H9 (cell line): ENCODE data around the gene CXXC5. TPM values are rescaled to one million over a fixed set of nuclear protein-coding genes. Genes with fewer than 3 reads are reported as not detected.

Source experiments
- DNase-seq: peaks from one replicate; pipeline ENCODE4 v3.0.0-alpha.2; 2017
- H2AFZ ChIP-seq: one replicate; pipeline ENCODE4 v1.6.1; 2013; ENCODE audit warnings: mild to moderate bottlenecking, low read length, control low read depth, moderate library complexity
- H2AK5ac ChIP-seq: 2 replicates; pipeline ENCODE4 v1.6.1; 2013; ENCODE audit warnings: low read length, control low read depth, mixed read lengths; ENCODE audit not compliant: insufficient read length
- H2BK120ac ChIP-seq: one replicate; pipeline ENCODE4 v1.6.1; 2013; ENCODE audit warnings: low read depth, mild to moderate bottlenecking, low read length, control low read depth, inconsistent platforms; ENCODE audit not compliant: poor library complexity, severe bottlenecking
- H2BK12ac ChIP-seq: 2 replicates; pipeline ENCODE4 v1.6.1; 2013; ENCODE audit warnings: low read length, control low read depth, mixed read lengths, low read depth; ENCODE audit not compliant: insufficient read length
- H2BK15ac ChIP-seq: 2 replicates; pipeline ENCODE4 v1.6.1; 2013; ENCODE audit warnings: low read depth, low read length, control low read depth
- H2BK20ac ChIP-seq: one replicate; pipeline ENCODE4 v1.6.1; 2013; ENCODE audit warnings: low read depth, mild to moderate bottlenecking, low read length, control low read depth, inconsistent platforms; ENCODE audit not compliant: poor library complexity, severe bottlenecking
- H2BK5ac ChIP-seq: 2 replicates; pipeline ENCODE4 v1.6.1; 2013; ENCODE audit warnings: low read length, control low read depth, mixed read lengths; ENCODE audit not compliant: insufficient read length
- H3K14ac ChIP-seq: 2 replicates; pipeline ENCODE4 v1.6.1; 2013; ENCODE audit warnings: low read length, control low read depth; ENCODE audit not compliant: insufficient read depth
- H3K18ac ChIP-seq: 2 replicates; pipeline ENCODE4 v1.6.1; 2013; ENCODE audit warnings: low read depth, mild to moderate bottlenecking, mixed read lengths, low read length, control low read depth; ENCODE audit not compliant: insufficient read length
- H3K23ac ChIP-seq: 2 replicates; pipeline ENCODE4 v1.6.1; 2013; ENCODE audit warnings: low read length, control low read depth, mixed read lengths, low read depth; ENCODE audit not compliant: insufficient read length
- H3K23me2 ChIP-seq: 2 replicates; pipeline ENCODE4 v1.6.1; 2013; ENCODE audit warnings: low read depth, mild to moderate bottlenecking, mixed read lengths, low read length, control low read depth; ENCODE audit not compliant: insufficient read length, poor library complexity, severe bottlenecking
- H3K27ac ChIP-seq: 2 replicates; pipeline ENCODE4 v1.5.1; 2013; ENCODE audit warnings: low read length, control low read depth, mixed read lengths, low read depth; ENCODE audit not compliant: insufficient read length
- H3K27me3 ChIP-seq: 2 replicates; pipeline ENCODE4 v1.6.1; 2013; ENCODE audit warnings: low read length, control low read depth, inconsistent platforms; ENCODE audit not compliant: insufficient read depth
- H3K4ac ChIP-seq: 2 replicates; pipeline ENCODE4 v1.6.1; 2013; ENCODE audit warnings: low read depth, mild to moderate bottlenecking, control low read depth, inconsistent platforms, low read length, moderate library complexity
- H3K4me1 ChIP-seq: 2 replicates; pipeline ENCODE4 v1.6.1; 2013; ENCODE audit warnings: low read length, control low read depth, inconsistent platforms; ENCODE audit not compliant: insufficient read depth
- H3K4me2 ChIP-seq: 2 replicates; pipeline ENCODE4 v1.6.1; 2013; ENCODE audit warnings: low read length, control low read depth, mixed read lengths; ENCODE audit not compliant: insufficient read length, insufficient read depth
- H3K56ac ChIP-seq: 2 replicates; pipeline ENCODE4 v1.6.1; 2013; ENCODE audit warnings: low read depth, mild to moderate bottlenecking, mixed read lengths, low read length, control low read depth; ENCODE audit not compliant: insufficient read length
- H3K79me1 ChIP-seq: 2 replicates; pipeline ENCODE4 v1.6.1; 2013; ENCODE audit warnings: low read depth, mild to moderate bottlenecking, moderate library complexity, low read length, control low read depth, inconsistent platforms; ENCODE audit not compliant: insufficient read depth, poor library complexity, severe bottlenecking
- H3K79me2 ChIP-seq: 2 replicates; pipeline ENCODE4 v1.6.1; 2013; ENCODE audit warnings: low read length, control low read depth, inconsistent platforms; ENCODE audit not compliant: insufficient read depth
- H3K9ac ChIP-seq: 2 replicates; pipeline ENCODE4 v1.6.1; 2013; ENCODE audit warnings: low read length, control low read depth, mixed read lengths; ENCODE audit not compliant: insufficient read length; ENCODE audit errors: extremely low read depth
- H3K9me3 ChIP-seq: one replicate; pipeline ENCODE4 v1.6.1; 2013; ENCODE audit warnings: low read depth, low read length, inconsistent platforms; ENCODE audit not compliant: control insufficient read depth
- H3T11ph ChIP-seq: one replicate; pipeline ENCODE4 v1.6.1; 2013; ENCODE audit warnings: mild to moderate bottlenecking, low read length, control low read depth, inconsistent platforms
- H4K20me1 ChIP-seq: one replicate; pipeline ENCODE4 v1.6.1; 2013; ENCODE audit not compliant: control insufficient read depth, insufficient read length, insufficient read depth
- H4K5ac ChIP-seq: 2 replicates; pipeline ENCODE4 v1.6.1; 2013; ENCODE audit warnings: low read depth, mild to moderate bottlenecking, mixed read lengths, low read length, control low read depth; ENCODE audit not compliant: insufficient read length
- H4K8ac ChIP-seq: replicated peaks from 2 replicates; pipeline ENCODE4 v1.6.1; 2013; ENCODE audit warnings: low read length, control low read depth, mixed read lengths, low read depth; ENCODE audit not compliant: insufficient read length
- H4K91ac ChIP-seq: 2 replicates; pipeline ENCODE4 v1.6.1; 2013; ENCODE audit warnings: low read depth, mild to moderate bottlenecking, moderate library complexity, mixed read lengths, low read length, control low read depth; ENCODE audit not compliant: insufficient read length
- H3K27ac Mint-ChIP-seq, 3 experiments: 2 replicates in 2 of 3; 3 replicates in 1 of 3; pipeline ENCODE4 v1.8.0; 2020 to 2021; ENCODE audit warnings: mixed read lengths in 3 of 3, mild to moderate bottlenecking in 1 of 3, moderate library complexity in 1 of 3
- H3K27me3 Mint-ChIP-seq: 2 replicates; pipeline ENCODE4 v1.8.0; 2021; ENCODE audit warnings: low read depth, mild to moderate bottlenecking, moderate library complexity, mixed read lengths
- H3K36me3 Mint-ChIP-seq, 3 experiments: 2 replicates in 2 of 3; 3 replicates in 1 of 3; pipeline ENCODE4 v1.8.0; 2020 to 2021; ENCODE audit warnings: low read depth in 3 of 3, mixed read lengths in 3 of 3; ENCODE audit not compliant: insufficient read depth in 1 of 3
- H3K4me1 Mint-ChIP-seq, 2 experiments: 2 replicates each; pipeline ENCODE4 v1.8.0; 2020; ENCODE audit warnings: mixed read lengths in 2 of 2
- H3K4me3 Mint-ChIP-seq, 2 experiments: 2 replicates in 1 of 2; 3 replicates in 1 of 2; pipeline ENCODE4 v1.8.0; 2020 to 2021; ENCODE audit warnings: mild to moderate bottlenecking in 2 of 2, mixed read lengths in 2 of 2, moderate library complexity in 1 of 2
- H3K9me3 Mint-ChIP-seq, 2 experiments: 2 replicates in 1 of 2; 3 replicates in 1 of 2; pipeline ENCODE4 v1.8.0; 2020; ENCODE audit warnings: mild to moderate bottlenecking in 2 of 2, mixed read lengths in 2 of 2, moderate library complexity in 1 of 2
- WGBS: extraction: QIAGEN DNeasy Blood & Tissue Kit; methylation state at CpG from one replicate; pipeline ENCODE4 v1.1.7; 2013; ENCODE audit warnings: missing lambda C conversion rate, low lambda C conversion rate, mixed read lengths; ENCODE audit not compliant: insufficient read length; ENCODE audit errors: extremely low coverage; 5-methylcytosine and 5-hydroxymethylcytosine counted together
- total RNA-seq: library from RNA; stranded (reverse); gene quantifications from 2 replicates; pipeline ENCODE4 v1.2.1, GENCODE V29; 2021
- TF ChIP-seq, protein P1 (sequence below): fragments of 200-600 bp; sonication (generic); conservative IDR thresholded peaks from 3 replicates; pipeline ENCODE4 v1.8.0; 2021; ENCODE audit warnings: antibody characterized with exemption, mild to moderate bottlenecking

CXXC5 gene
- total RNA-seq, 1 experiment from 2014 or later, result 105 TPM

DNA sequence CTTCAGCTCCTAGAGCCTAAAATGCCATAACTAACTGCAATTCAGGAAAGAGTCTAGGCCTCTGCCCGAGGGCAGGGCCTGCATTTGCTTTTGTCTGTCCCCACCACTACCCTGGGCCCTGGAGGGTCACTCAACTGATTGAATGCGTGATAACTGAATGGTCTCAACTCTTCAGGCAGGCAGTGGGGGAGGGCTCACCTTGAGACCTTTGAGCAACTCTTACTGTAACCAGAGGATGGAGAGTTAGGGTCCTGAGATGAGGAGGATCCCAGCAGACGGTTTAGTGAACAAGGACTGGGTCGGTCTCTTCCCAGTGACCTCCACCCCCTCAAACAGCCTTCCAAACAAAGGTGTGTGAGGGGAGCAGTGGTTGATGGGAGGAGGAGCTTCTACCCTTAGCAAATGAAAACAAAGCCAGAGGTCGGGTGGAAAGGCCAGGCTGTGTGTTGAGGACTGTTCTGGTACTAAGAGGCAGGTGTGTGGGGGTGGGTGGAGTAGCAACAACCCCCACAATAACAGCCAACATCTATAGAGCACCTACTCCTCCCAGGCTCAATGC, 59.4 kb downstream of the CXXC5 start:
- Mint-ChIP-seq H3K9me3 (no peaks in the 10 kb centered on the region), H3K4me1 (peaks cover 39 to 44% of the 10 kb centered on the region in 2 experiments), H3K4me3 (peak overlapping the region; percentile 21 to 61; a peak in 3 of 5 replicates), H3K27me3 (peaks cover 36% of the 10 kb centered on the region), H3K36me3 (0 out of 7 replicates have a peak, but pooled peaks cover 0 to 2% (median 0%) of the 10 kb centered on the region in 3 experiments), H3K27ac (peak overlapping the region; percentile 12 to 92 (median 25); a peak in 5 of 7 replicates)
- H3K23me2 ChIP-seq, result peaks cover 7% of the 10 kb centered on the region
- H3K9ac ChIP-seq, result no peak overlapping the region
- H3K14ac ChIP-seq, result no peak overlapping the region
- no CpG with 5 or more reads among the region's 5 CpGs for WGBS
- no peak overlapping the region for H2BK5ac ChIP-seq
- H2BK120ac ChIP-seq, result no peak overlapping the region
- H3K79me2 ChIP-seq, result no peaks in the 10 kb centered on the region
- no peak overlapping the region for H4K8ac ChIP-seq
- H2AK5ac ChIP-seq, result no peak overlapping the region
- H3K4ac ChIP-seq, result no peak overlapping the region
- H3K4me1 ChIP-seq, result peaks cover 19% of the 10 kb centered on the region; the same call in 1 of the 2 replicates
- no peaks in the 10 kb centered on the region for H4K20me1 ChIP-seq
- no peak overlapping the region for H3K23ac ChIP-seq
- TF ChIP-seq, protein P1, sequence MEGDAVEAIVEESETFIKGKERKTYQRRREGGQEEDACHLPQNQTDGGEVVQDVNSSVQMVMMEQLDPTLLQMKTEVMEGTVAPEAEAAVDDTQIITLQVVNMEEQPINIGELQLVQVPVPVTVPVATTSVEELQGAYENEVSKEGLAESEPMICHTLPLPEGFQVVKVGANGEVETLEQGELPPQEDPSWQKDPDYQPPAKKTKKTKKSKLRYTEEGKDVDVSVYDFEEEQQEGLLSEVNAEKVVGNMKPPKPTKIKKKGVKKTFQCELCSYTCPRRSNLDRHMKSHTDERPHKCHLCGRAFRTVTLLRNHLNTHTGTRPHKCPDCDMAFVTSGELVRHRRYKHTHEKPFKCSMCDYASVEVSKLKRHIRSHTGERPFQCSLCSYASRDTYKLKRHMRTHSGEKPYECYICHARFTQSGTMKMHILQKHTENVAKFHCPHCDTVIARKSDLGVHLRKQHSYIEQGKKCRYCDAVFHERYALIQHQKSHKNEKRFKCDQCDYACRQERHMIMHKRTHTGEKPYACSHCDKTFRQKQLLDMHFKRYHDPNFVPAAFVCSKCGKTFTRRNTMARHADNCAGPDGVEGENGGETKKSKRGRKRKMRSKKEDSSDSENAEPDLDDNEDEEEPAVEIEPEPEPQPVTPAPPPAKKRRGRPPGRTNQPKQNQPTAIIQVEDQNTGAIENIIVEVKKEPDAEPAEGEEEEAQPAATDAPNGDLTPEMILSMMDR, result no peak
- H4K91ac ChIP-seq, result no peak overlapping the region
- no peak for DNase-seq
- H2BK15ac ChIP-seq, result no peak overlapping the region
- H3K9me3 ChIP-seq, result no peaks in the 10 kb centered on the region
- H3T11ph ChIP-seq, result no peak overlapping the region
- H2AFZ ChIP-seq, result no peak overlapping the region
- no peak overlapping the region for H2BK20ac ChIP-seq
- H3K56ac ChIP-seq, result no peak overlapping the region
- no peak overlapping the region for H3K4me2 ChIP-seq
- no peaks in the 10 kb centered on the region for H3K27me3 ChIP-seq
- no peak overlapping the region for H4K5ac ChIP-seq
- H3K27ac ChIP-seq, result no peak overlapping the region
- peak overlapping the region; percentile 15 for H2BK12ac ChIP-seq
- H3K18ac ChIP-seq, result no peak overlapping the region
- no peaks in the 10 kb centered on the region for H3K79me1 ChIP-seq
